Activated CD4-positive, alpha-beta T cell treated with anti-CD3 and anti-CD28 coated beads for 48 hours (primary cell): ENCODE results near the gene SPIRE1.

ENCODE experiments used
- DNase-seq: peaks from one replicate; pipeline ENCODE4 v3.0.0-alpha.2; 2020

Gene SPIRE1

GRCh38 chr18:12657684-12658425 is at the start of gene SPIRE1:
Gene SPIRE1 (minus strand): TSS chr18:12658107. CDS start chr18:12657866, 241 bp downstream.
- peak; percentile 32 for DNase-seq

GRCh38 chr18:12703664-12704063 is 45.8 kb upstream of the SPIRE1 start:
- DNase-seq: peak; percentile 38

GRCh38 chr18:12703096-12703567 is 45.2 kb upstream of the SPIRE1 start:
- DNase-seq: no peak

- peak; percentile 90 for DNase-seq
These were observed 44.6 kb upstream of the SPIRE1 start, which contains the start of the genes CEP76 and PSMG2 for GRCh38 chr18:12702221-12703095. Gene CEP76 (minus strand): TSS chr18:12702723. CDS start chr18:12702548, 175 bp downstream. Gene PSMG2 (plus strand): TSS chr18:12703042. CDS start chr18:12703108, 66 bp downstream.

- no peak for DNase-seq
These were observed 43.3 kb upstream of the SPIRE1 start for GRCh38 chr18:12701161-12701560.

- no peak for DNase-seq
These were observed 41.8 kb upstream of the SPIRE1 start for GRCh38 chr18:12699747-12700146.

- no peak for DNase-seq
These were observed 36.1 kb upstream of the SPIRE1 start for GRCh38 chr18:12694032-12694431.

- DNase-seq: no peak
These were observed 34.3 kb upstream of the SPIRE1 start for GRCh38 chr18:12692206-12692605.

- DNase-seq: no peak
These were observed 31.4 kb upstream of the SPIRE1 start for GRCh38 chr18:12689256-12689850.

- DNase-seq: no peak
These were observed 28.2 kb upstream of the SPIRE1 start for GRCh38 chr18:12686100-12686499.

- no peak for DNase-seq
These were observed 21.4 kb upstream of the SPIRE1 start for GRCh38 chr18:12679183-12679786.

- no peak for DNase-seq
These were observed 10.1 kb upstream of the SPIRE1 start for GRCh38 chr18:12668041-12668440.

GRCh38 chr18:12659904-12660605 is 2.1 kb upstream of the SPIRE1 start:
- DNase-seq: peak; percentile 47

GRCh38 chr18:12658426-12659138 is 675 bp upstream of the SPIRE1 start:
- DNase-seq: peak; percentile 39

- peak; percentile 36 for DNase-seq
These were observed 796 bp downstream of the SPIRE1 start for GRCh38 chr18:12656938-12657683.

- no peak for DNase-seq
These were observed 1.3 kb downstream of the SPIRE1 start for GRCh38 chr18:12656605-12656937.

GRCh38 chr18:12654971-12655370 is 2.9 kb downstream of the SPIRE1 start:
- DNase-seq: no peak

- peak; percentile 36 for DNase-seq
These were observed 5.0 kb downstream of the SPIRE1 start for GRCh38 chr18:12652861-12653401.

- no peak for DNase-seq
These were observed 6.3 kb downstream of the SPIRE1 start for GRCh38 chr18:12651651-12652050.

GRCh38 chr18:12647773-12648172 is 10.1 kb downstream of the SPIRE1 start:
- DNase-seq: no peak
